CD4-positive, alpha-beta T cell treated with Interferon alpha-2 for 1 hour (primary cell): Measurements from ENCODE around the gene CDC23.

Experiments
- DNase-seq, 2 donors: peaks; one replicate each; pipeline ENCODE4 v3.0.0-alpha.2; 2020 to 2022

The CDC23 gene

DNA sequence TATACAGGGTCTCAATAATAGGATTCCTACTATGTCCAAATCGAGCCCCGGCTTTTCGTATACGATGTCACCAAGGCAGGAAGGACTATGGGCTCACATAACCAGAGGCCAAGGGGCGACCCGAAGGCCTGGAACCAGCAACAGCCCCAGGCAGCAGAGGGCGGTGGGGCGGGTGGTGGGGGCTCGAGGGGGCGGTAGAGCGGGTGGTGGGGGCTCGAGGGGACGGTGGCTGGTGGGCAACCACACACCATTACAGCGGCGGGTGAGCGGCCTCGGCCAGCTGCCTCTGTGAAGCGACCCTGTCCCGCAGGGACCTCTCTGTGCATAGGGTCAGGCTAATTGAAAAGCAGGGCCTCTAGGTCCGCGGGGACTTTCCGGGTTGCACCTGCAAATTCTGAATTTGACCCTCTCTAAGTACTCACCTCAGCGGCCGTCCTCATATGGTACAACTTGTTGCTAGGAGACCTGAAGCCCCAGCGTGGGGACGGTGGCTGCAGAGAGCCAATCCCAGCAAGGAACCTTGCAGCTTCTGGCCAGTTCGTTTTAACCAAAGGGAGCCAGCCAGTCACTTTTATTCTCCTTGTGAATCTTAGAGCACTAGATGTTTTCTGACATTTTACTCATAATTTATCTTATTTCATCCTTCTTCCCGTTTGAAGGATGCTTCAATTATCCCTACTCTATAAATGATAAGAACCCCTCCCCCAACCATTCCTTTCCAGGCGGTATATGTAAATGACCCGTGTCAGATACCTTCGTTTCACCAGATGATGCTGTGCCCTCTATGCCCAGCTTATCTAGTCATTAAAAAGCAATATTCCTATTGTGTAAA is 74.0 kb downstream of the CDC23 start, which contains the start of gene NME5:
TSS of gene NME5 (minus strand) at position 480 of the 832 bp plus-strand sequence. CDS start 648 bp downstream, outside the sequence.
- DNase-seq: no peak
